Pancreas (tissue), 10 donors: ENCODE data around the gene COL4A6. TPM values are rescaled to one million over a fixed set of nuclear protein-coding genes. Genes with fewer than 3 reads are reported as not detected.

Experiments
- ATAC-seq, 4 donors: fragments of 200-7000 bp; cut with Tn5 transposase; one replicate each; pipeline versions ENCODE4 v1.8.0 to v1.9.1; 2020; ENCODE audit warnings: mild to moderate bottlenecking in 4 of 4, moderate library complexity in 4 of 4
- DNase-seq, 6 donors: peaks; one replicate each; pipeline ENCODE4 v3.0.0-alpha.2; 2020
- FAIRE-seq: peaks from 2 replicates; lab custom pipeline; 2012; peaks lifted over from hg19 to GRCh38; lab: Jason Lieb, UNC
- H3K27ac ChIP-seq, 4 donors: fragments of 200-600 bp; sonication (generic); 1 replicate in 3 of 4; 2 replicates in 1 of 4; pipeline versions ENCODE4 v1.5.0 to v1.8.0; 2020
- H3K27me3 ChIP-seq, 4 donors: fragments of 200-600 bp; one replicate each; pipeline ENCODE4 v1.8.0; 2021
- H3K36me3 ChIP-seq, 3 donors: fragments of 200-600 bp; sonication (generic) in 1 of 3; one replicate each; pipeline versions ENCODE4 v1.5.0 to v1.8.0; 2020 to 2021
- H3K4me1 ChIP-seq, 3 donors: fragments of 200-600 bp; one replicate each; pipeline ENCODE4 v1.8.0; 2021
- H3K4me3 ChIP-seq, 4 donors: fragments of 200-600 bp; sonication (generic) in 2 of 4; one replicate each; pipeline versions ENCODE4 v1.5.0 to v1.8.0; 2020 to 2021
- H3K9me3 ChIP-seq, 4 donors: fragments of 200-600 bp; one replicate each; pipeline ENCODE4 v1.8.0; 2021
- CTCF ChIP-seq, 4 donors: fragments of 200-600 bp; sonication (generic) in 3 of 4; IDR thresholded peaks; one replicate each; pipeline versions ENCODE4 v1.5.0 to v1.8.0; 2021; ENCODE audit warnings: antibody characterized with exemption in 4 of 4
- WGBS, 2 donors: extraction: QIAGEN DNeasy Blood & Tissue Kit; methylation state at CpG; one replicate each; pipeline ENCODE4 v1.1.7; 2013; 5-methylcytosine and 5-hydroxymethylcytosine counted together
- intact Hi-C, 3 donors: fragments of 100-400 bp; cut with DNase I; formaldehyde crosslinking; loops; one replicate each; pipeline versions ENCODE4 v1.11.1 to v1.14.2; 2022
- polyA plus RNA-seq, 2 donors: library from polyadenylated mRNA; stranded (reverse); fragments of 200-250 nt; gene quantifications; one replicate each; pipeline ENCODE4 v1.2.3, GENCODE V29; 2013
- total RNA-seq, 6 donors: library from RNA; stranded (reverse); fragmentation: NEBNext Ultra II Directional in 4 of 6; extraction: Animal tissue kit (Norgen Biotek cat#: 25700) in 4 of 6; gene quantifications; one replicate each; pipeline versions ENCODE4 v1.2.1 to v1.2.4, GENCODE V29; 2021 to 2023
- donor health status: healthy with polysubstance abuse.
- donor health status: DM: no; HTN: no; CAD: no; lungs with moderate emphysema.
- donor health status: DM: no; HTN: no; CAD: no.
- donor health status: control.
- donor health status: control.
- donor health status: Bipolar disorder and iron deficiency.
- donor health status: DM: yes; HTN: yes; CAD: no.
- donor health status: DM: no; HTN: no; CAD: no.
- donor health status: DM: no; HTN: no; CAD: no.
- donor health status: DM: yes; HTN: yes; CAD: no.

The COL4A6 gene
- total and polyA plus RNA-seq, 8 donors: 0.06 to 0.25 (median 0.10) TPM; not detected in 2

GRCh38 chrX:108468486-108468885 is 30.3 kb upstream of the COL4A6 start:
- H3K9me3 ChIP-seq: no peaks in the 10 kb centered on the region
- no peak for ATAC-seq
- no peaks in the 10 kb centered on the region for H3K27me3 ChIP-seq
- no peak for TF ChIP-seq CTCF (IDR thresholded peaks at IDR 0.05)
- no peaks in the 10 kb centered on the region for H3K36me3 ChIP-seq
- H3K4me3 ChIP-seq: no peak overlapping the region
- WGBS, 2 donors: 76 to 77% methylated on average over 1 of the region's 1 CpG
- H3K4me1 ChIP-seq: no peaks in the 10 kb centered on the region
- intact Hi-C loops: no loop called here
- no peak overlapping the region for H3K27ac ChIP-seq
- no peak for FAIRE-seq
- no peak for DNase-seq

- WGBS, 2 donors: 67 to 92% methylated on average over 3 of the region's 3 CpGs
- intact Hi-C loops: no loop called here
- no peaks in the 10 kb centered on the region for H3K9me3 ChIP-seq
- FAIRE-seq (no peak), DNase-seq (no peak), ATAC-seq (no peak)
- no peaks in the 10 kb centered on the region for H3K27me3 ChIP-seq
- H3K27ac ChIP-seq: no peak overlapping the region
- H3K36me3 ChIP-seq: no peaks in the 10 kb centered on the region
- no peaks in the 10 kb centered on the region for H3K4me1 ChIP-seq
- no peak for TF ChIP-seq CTCF (IDR thresholded peaks at IDR 0.05)
- no peak overlapping the region for H3K4me3 ChIP-seq
Observed at GRCh38 chrX:108464604-108465003, 26.4 kb upstream of the COL4A6 start.

- Histone ChIP-seq H3K27me3 (peaks cover 0 to 16% (median 6%) of the 10 kb centered on the region in 4 donors), H3K9me3 (no peaks in the 10 kb centered on the region), H3K4me1 (no peaks in the 10 kb centered on the region), H3K4me3 (no peak overlapping the region), H3K36me3 (no peaks in the 10 kb centered on the region), H3K27ac (no peak overlapping the region)
- FAIRE-seq (no peak), DNase-seq (no peak), ATAC-seq (no peak)
- intact Hi-C loops: no loop called here
- 38 to 68% methylated on average over 4 of the region's 4 CpGs for WGBS, 2 donors
- no peak for TF ChIP-seq CTCF (IDR thresholded peaks at IDR 0.05)
Observed at GRCh38 chrX:108456971-108457477, 18.8 kb upstream of the COL4A6 start.

- no peak for TF ChIP-seq CTCF (IDR thresholded peaks at IDR 0.05)
- Histone ChIP-seq H3K27me3 (peaks cover 0 to 16% (median 6%) of the 10 kb centered on the region in 4 donors), H3K9me3 (no peaks in the 10 kb centered on the region), H3K27ac (no peak overlapping the region), H3K4me1 (no peaks in the 10 kb centered on the region), H3K36me3 (no peaks in the 10 kb centered on the region), H3K4me3 (no peak overlapping the region)
- WGBS, 2 donors: 54 to 82% methylated on average over 3 of the region's 3 CpGs
- DNase-seq (no peak), FAIRE-seq (peak; percentile 49), ATAC-seq (no peak)
- intact Hi-C loops: no loop called here
Observed at GRCh38 chrX:108453841-108454240, 15.6 kb upstream of the COL4A6 start.

- H3K4me3 ChIP-seq: no peak overlapping the region
- FAIRE-seq (no peak), ATAC-seq (no peak), DNase-seq (no peak)
- no peaks in the 10 kb centered on the region for H3K36me3 ChIP-seq
- intact Hi-C loops: no loop called here
- TF ChIP-seq CTCF (IDR thresholded peaks at IDR 0.05): no peak
- no peaks in the 10 kb centered on the region for H3K4me1 ChIP-seq
- no peaks in the 10 kb centered on the region for H3K27me3 ChIP-seq
- H3K9me3 ChIP-seq: no peaks in the 10 kb centered on the region
- 56 to 77% methylated on average over 2 of the region's 2 CpGs for WGBS, 2 donors
- no peak overlapping the region for H3K27ac ChIP-seq
Observed at GRCh38 chrX:108447303-108447702, 9.1 kb upstream of the COL4A6 start.
